KG1 (cell line): ENCODE measurements around the gene MB.
"Not testable (repeated sequence)": the region's sequence is repeated elsewhere in the genome, so short reads cannot be mapped to it uniquely, and the experiment has no call there.

Source experiments
- DNase-seq: peaks from one replicate; lab custom pipeline; 2025; lab: John Stamatoyannopoulos, UW

The MB gene

DNA sequence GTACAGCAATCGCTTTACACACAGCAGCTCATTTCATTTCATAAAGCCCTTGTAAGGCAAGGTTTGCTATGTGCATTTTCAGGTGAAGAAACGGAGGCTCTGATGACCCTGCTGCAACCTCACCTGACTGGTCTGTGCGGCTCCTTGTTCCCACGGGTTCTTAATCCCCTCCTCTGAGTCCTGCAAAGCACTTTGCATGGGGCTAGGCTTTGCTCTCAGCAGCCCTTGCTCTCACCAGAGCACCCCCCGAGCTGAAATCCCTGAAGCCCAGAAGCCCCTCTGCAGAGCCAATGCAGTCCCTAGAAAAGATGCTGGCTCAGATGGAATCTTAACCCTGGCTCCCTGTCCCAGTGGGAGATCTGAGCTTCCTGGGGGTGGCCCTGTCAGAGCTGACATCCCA lies 20.1 kb upstream of the MB start:
- no peak for DNase-seq

DNA sequence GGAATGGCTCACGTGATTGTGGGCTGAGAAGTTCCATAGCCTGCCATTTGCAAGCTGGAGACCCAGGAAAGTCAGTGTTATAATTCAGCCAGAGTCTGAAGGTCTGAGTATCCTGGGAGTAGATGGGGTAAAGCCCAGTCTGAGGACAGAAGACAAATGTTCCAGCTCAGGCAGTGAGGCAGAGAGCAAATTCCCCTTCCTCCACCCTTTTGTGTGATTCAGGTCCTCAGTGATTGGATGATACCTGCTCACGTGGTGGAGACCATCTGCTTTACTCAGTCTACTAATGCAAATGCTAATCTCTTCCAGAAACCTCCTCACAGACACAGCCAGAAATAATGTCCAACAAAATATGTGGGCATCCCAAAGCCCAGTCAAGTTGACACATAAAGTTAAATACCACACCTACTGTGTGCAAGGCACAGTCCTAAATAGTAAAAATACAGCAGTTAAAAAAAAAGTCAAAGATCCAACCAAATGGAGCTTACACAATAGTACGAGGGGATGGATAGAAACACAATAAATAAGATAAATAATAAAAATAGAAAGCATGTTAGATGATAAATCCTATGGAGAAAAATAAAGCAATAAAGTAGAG lies 17.9 kb upstream of the MB start:
- DNase-seq: no peak

DNA sequence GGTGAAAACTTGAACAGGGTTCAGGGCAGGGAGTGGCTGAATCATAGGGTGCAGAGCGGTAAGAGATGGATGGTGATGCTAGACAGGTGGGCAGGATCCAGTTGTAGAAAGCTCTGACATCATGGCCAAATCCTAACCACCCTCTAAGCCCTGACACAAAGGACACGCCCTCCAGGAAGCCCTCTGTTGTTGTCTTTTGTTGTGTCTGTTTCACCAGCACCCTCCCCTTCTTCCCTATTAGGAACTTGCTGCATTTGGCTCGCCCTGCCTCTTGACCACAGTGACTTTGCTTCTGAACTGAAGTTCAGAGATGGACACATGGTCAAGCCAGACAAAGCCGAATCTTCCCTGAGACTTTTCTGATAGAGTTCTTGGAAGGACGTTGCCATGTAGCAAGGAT lies 16.9 kb upstream of the MB start:
- DNase-seq: no peak

DNA sequence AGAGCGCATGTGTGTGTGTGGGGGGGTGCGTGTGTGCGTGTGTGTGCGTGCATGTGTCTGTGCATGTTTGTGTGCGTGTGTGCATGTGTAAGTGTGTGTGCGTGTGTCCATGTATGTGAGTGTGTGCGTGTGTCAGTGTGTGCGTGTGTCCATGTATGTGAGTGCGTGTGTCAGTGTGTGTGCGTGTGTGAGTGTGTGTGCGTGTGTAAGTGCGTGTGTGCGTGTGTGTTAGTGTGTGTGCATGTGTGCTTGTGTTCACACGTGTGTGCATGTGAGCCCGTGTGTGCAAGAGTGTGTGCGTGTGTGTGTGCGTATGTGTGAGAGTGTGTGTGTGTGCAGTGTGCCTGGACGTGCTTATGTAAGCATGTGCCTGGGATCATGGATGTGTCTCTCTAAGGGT lies 16.4 kb upstream of the MB start:
- DNase-seq: no peak

DNA sequence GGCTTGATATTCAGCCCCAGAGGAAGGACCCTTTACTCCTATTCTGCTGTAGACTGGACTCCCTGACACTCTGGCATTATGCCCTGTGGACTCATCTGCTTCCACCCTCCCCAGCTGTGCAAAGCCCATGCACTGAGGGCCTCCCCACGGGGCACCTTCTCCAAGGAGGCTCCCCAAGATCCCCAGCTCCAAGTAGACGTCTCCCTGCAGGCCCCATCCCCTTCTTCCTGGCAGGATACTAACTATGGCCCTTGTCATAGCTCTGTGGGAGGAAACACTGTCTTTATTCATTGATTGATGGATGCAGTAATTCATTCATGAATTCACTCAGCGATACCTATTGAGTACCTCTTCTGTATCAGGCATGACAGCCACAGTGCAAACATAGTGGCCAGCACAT lies 15.8 kb upstream of the MB start:
- DNase-seq: no peak

DNA sequence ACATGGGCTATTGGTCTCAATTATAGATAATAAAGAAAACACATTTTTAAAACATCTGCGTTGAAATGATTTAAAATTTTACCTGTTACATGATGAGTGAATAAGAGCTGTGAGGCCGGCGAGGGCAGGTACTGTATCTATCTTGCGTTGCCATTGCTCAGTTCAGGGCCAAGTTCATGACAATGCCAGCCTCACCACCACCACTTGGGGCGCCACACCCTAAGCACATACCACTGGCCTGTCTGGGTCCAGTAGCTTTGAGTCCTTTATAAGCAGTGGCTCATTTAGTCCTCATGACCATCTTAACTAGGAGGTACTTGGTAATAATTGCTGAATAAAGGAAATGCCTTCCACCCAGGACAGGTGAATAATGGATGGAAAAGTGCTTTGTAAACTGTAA lies 14.5 kb upstream of the MB start:
- no peak for DNase-seq

DNA sequence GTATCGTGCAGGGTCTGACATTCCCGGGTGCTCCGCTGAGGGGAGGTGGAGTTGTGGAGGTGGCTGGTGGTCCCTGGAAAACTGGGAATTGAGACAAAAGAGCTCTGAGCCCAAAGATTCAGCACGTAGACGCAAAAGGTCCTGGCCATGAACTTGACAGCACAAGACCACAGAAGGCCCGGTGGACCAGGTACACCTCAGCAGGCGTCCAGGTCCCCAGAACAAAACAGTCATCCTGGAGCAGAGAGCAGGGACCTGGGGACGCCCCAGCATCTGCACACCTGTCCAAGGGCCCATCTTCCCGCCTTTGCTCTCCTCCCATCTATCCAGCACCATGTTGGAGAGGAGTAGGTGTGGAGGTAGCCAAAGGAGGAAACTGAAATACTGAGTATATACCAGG lies 13.8 kb upstream of the MB start:
- no peak for DNase-seq

DNA sequence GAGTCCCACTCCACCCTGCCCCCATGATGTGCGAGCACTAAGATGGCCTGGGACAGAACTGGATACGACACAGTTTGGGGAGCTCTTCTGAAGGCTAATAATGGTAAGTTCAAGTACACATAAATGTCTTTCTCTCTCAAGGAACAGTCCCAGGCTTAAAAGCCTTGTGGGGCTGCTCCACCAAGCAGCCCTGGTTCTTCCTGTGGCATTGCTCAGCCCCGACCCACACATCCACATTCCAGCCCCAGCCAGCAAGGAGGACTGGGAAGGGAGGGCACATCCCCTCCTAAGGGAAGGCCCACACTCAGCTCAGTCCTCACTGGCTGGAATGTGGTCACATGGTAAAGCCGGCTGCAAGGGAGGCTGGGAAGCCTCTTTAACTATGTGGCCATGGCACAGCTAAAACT lies 13.3 kb upstream of the MB start:
- no peak for DNase-seq

DNA sequence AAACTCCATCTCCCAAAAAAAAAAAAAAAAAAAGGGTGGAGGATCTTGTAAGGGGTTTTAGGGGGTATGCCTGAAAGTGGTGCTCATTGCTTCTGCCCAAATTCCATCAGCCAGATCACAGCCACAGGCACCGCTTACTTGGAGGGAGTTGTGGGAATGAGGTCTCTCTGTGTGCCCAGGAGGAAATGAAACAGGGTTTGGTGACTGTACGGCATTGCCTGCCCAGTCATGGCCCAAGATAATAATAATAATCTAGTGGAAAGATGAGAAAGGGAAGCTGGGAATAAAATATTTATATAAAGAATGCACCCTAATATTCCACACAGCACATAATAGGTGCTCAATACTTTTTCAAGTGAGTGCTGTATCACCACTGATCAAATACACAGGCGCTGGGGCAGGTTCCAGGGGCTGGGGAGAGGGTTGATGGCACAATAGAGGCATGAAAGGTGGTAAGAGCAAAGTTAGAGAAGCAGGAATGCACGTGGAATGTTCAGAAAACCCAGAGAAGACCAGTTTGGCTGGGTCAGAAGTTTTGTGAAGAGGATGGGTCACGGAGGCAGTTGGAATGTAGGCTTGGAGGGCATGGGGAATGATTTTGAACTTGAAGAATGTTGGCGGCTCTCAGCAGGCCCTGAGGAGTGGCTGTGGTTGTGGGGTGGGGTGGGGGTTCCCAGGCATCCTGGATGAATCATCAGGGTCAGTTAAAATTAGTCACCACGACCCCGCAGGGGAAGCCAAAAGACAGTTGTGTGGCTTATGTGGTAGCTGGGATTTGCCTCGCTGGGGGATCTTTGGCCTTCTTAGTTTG lies 12.5 kb upstream of the MB start:
- DNase-seq: no peak

DNA sequence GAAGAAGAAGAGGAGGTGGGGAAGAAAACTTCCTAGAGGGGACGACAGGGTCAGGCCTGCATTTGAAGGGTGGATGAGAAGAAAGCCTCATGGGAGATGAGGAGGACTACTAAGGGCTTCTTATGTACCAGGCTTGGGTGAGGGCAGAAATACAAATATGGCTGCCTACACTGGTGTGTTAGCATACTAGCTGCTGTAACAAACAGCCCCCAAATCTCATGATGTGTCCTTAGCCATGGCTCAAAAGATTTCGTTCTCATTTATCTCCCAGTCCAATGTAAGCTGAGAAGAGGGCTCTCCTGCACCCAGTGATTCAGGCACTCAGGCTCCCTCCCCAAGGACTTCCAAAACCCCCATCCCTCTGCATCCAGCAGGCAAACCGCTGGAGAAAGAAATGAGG lies 11.6 kb upstream of the MB start:
- DNase-seq: no peak

DNA sequence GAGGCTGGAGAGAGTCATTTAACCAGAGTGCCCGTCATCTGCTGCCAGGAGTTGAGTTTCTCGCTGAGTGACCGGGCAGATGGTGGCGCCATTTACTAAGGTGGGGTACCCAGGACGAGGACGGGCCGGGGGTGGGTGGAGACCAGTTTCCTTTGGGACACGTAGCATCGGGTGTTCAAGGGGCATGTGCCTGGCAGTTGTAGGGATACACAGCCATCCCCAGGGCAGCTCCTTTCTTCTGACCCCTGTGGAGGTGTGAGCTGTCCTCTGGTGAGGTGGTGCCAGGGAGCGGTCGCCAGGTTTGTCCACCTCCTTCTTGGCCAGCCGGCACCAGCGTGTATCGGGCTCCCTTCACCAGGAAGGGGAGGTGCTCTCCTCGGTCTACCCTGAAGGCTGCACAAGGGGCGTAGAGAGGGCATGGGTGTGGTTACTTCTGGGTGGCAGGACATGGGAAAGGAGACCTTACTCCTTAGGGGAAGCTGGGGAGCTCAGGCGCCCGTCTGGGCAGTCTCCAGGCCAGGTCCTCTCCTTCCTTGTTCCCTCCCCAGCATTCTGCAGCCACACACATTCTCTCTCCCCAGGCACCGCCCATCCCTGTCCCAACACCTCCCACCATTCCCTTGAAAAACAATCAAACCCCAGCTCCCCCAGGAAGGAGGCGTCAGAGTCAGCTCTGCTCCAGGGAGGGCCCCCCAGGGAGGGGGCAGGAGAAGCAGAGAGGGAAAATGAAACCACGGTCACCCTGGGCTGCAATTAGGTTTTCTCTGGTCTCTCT lies 10.3 kb upstream of the MB start:
- DNase-seq: no peak

DNA sequence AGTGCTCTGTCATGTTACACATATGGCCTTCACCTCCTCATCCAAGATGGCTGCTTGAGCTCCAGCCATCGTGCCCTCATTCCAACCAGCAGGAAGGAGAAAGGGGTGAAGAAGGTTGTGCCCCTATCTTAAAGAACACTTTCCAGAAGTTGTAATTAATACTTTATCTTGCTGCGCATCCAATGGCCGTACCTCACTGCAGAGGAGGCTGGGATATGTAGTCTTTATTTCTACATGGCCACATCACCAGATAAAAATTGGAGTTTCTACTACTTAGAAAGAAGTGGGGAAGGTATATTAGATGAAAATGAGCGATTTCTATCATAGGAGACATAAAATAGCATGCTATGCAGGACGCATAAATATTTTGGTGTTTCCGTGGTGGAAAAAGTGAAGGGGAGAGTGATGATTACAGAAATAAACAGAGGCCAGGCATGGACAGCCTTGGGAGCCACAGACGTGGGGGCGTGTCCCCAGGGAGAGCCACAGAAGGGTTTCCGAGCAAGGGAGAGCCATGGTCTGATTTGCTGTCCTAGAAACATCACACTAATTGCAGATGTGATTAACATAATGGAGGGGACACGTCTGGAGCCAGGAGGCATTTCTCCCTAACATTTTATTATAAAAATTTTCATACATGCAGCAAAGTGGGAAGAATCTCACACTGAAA lies 8.8 kb upstream of the MB start:
- DNase-seq: no peak

DNA sequence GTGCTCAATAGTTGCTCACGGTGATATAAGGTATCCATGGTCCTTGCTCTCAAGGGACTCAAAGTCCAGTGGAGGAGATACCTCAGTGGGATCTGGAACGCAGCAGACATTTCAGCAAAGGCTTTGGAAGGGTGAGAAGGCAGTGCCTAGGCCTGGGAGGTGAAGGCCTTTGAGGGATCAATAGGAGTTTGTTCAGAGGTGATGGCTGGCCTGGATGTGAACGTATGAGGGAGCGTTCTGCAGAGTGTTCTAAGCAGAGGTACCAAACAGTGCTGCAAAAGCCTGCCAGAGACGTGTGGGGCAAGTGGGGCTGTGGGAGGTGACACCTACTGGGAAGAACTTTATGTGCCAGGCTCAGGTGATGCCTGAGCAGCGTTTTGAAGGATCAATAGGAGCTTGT lies 7.4 kb upstream of the MB start:
- no peak for DNase-seq

DNA sequence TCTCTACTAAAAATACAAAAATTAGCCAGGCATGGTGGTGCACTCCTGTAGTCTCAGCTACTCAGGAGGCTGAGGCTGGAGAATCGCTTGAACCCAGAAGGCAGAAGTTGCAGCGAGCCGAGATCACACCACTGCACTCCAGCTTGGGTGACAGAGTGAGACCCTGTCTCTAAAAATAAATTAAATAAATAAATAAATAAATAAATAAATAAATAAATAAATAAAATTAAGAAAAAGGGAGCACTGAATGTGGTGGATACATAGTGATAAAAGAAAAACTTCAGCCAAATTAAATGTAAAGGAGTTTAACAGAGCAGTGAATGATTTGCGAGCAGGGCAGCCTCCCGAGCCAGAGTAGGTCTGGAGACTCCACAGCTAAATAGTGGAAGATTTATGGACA lies 6.8 kb upstream of the MB start:
- not testable (repeated sequence) for DNase-seq

DNA sequence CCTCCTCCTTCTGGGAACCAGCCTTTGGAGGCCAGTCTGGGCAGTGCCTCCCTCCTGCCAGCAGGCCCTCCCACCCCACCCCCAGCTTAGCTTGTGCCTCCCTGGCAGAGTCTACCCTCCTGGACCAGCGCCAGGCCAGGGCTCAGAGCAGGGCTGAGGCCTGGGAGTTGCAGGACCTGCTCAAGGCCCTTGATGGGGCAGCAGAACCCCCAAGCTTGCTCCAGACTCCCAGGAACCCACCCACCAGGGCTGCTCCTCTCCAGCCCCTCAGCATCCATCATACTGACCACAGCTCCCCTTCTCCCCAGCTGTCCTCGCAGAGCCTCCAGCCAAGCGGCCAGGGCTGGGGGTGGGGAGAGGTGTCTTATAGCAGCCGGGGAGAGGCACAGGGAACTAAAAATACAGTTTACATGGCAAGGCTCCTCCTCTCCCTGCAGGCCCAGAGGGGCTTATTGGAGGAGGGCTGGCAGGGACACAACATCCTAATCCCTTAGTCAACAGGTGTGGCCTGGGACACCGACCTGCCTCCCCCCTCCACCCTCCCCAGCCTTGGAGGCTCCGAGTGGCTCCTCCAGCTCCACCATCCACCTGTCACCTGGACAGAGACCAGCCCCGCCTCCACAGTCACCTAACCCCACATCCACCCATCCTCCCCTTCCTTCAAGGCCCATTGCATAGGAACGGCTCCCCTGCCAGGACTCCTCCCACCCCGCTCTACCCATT lies 5.2 kb upstream of the MB start:
- no peak for DNase-seq

DNA sequence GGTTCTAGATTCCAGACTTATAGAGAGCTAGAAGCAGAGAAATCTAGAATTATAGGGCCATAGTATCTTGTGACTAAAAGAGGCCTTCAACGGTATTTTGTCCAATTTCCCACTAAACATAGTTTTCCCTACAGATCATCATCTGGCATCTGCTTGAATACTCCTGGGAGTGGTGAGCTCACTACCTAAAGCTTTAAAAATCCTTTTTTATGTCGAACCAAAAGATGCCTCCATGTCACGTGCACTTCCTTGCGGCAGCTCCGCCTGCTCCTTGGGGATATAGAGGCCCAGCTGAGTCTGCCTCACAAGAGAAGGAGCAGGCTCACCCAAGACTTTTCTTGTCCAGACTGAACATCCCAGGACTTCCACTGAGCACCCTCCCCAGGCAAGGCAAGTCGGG lies 4.3 kb upstream of the MB start:
- DNase-seq: no peak

DNA sequence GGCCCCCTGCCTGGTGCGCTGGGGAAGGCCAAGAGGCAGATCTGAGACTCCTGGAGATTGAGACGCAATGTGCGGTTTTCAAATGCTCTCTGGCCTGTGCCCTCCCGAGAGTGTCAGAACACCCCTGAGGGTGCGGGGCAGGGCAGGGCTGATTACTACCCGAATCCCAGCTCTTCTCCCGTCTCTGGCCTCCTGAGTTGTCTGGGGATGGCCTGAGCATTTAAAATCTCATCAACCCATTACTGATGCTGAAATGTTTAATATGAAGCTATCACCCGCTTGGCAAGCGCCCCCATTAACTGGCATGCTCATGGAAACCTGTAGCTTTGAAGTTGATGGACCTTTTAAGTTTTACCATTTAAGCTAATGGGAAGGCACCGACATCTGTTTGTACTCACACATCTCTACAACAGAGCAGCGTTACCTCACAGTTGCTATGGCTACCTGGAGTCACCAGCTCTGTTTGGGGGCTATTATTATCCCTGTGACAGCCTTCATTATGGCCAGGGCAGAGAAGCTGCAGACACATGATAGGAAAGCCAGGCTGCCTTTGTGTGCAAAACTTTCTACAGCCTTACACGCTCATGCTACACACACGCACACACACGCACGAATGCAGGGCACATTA lies 3.6 kb upstream of the MB start:
- DNase-seq: no peak

DNA sequence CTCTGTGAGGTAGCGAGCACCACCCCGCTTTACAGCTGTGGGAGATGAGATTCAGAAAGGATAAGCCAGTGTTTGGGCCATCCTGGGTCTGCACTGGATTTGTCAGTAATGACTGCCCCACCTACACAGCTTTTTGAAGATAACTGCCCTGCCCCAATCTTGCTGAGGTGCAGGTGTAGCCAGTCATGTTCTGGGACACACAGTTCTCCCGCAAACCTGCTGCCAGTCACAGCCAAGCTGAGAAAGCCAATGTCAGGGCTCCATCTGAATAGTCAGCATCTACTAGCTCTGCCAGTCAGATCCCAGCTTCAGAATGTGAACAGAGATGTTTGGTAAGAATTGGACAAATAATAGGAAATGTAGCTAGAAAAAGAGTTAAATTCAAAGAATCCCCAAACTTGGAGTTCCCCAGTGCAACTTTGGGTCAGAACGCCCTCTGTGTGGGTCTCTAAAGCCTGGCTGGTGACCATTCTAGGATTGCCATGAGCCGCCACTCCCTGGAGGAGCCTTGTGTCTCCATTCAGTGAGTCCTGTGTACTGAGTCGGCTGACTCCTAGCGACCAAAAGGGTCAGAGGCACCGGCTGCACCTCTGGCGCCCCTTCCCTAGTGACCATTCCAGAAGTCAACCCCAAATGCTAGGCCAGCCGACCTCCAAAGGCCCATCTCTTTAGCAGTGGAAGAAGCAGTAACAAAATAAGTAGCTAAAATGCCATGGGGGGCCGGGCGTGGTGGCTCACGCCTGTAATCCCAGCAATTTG lies 2.4 kb upstream of the MB start:
- no peak for DNase-seq

DNA sequence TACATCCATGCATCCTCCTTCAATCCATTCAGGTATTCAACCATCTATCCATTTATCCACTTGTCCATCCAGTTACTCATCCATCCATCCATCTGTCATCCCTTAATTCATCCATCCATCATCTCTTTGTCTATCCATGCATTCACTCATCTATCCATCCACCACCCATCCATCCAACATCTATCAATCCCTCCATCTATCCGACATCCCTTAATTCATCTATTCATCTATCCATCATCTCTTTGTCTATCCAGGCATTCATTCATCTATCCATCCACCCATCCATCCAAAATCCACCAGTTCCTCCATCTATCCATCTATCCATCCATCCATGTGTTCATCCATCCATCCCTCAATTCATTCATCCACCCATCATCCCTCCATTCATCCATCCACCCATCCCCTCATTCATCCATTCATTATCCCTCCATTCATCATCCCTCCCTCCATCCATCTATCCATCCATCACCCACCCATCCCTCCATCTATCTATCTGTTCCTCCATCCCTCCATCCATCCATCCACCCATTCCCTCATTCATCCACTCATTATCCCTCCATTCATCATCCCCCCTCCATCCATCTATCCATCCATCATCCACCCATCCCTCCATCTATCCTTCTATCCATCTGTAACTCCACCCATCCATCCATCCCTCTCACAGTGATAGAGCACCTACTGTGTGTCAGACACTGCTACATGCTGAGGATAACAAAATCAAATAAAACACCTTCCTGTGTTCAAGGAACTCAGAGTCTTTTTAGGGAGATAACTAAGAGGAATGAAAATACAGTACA lies 1.5 kb upstream of the MB start:
- DNase-seq: no peak

DNA sequence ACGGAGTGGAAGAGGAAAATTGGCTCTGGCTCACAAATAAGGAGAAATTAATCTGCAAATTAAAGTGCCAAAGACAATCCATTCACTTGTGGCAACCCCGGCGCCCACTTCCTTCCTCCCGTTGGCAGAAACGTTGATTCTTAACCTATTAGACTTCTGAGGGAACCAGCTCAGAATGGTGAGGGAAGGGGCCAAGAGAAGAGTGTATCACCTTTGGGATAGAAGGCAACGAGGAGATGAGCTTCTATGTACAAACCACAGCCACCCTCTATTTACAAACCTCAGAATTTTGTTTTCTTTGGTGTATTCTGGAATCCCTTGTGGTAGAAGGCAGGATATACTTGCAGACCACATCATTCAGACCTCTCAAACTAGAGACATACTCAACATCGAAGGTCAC lies 1.1 kb downstream of the MB start:
- no peak for DNase-seq
